ENCODE data around the gene FIBP. TPM values are rescaled to one million over a fixed set of nuclear protein-coding genes. Genes with fewer than 3 reads are reported as not detected.

Gene FIBP
- total and polyA plus RNA-seq, 2 of the 8 experiments (the other 6 are each of a cell fraction or from before 2014, with no cell fraction given): 74.3 to 173 TPM

- no peak for TF ChIP-seq CTCF (IDR thresholded peaks at IDR 0.05; ENCODE audit: control extremely low read depth in 1 of 3, insufficient read depth in 1 of 3, low read depth in 1 of 3, low read length in 3 of 3)
- TF ChIP-seq TAF1 (IDR thresholded peaks at IDR 0.05; ENCODE audit: low read depth, low read length): no peak
- TF ChIP-seq ASH2L (IDR thresholded peaks at IDR 0.05; ENCODE audit: low read length): no peak
- peak; percentile 56; the same call in 1 of the 2 replicates for TF ChIP-seq KDM1A (IDR thresholded peaks at IDR 0.05; ENCODE audit: borderline replicate concordance, low read length)
- TF ChIP-seq JUND (IDR thresholded peaks at IDR 0.05; ENCODE audit: low read length): no peak
- TF ChIP-seq POLR2AphosphoS5 (IDR thresholded peaks at IDR 0.05; ENCODE audit: low read depth, low read length): peak; percentile 24; the same call in 1 of the 2 replicates
- TF ChIP-seq HDAC2 (IDR thresholded peaks at IDR 0.05; ENCODE audit: borderline replicate concordance in 1 of 2, low read depth in 2 of 2, low read length in 2 of 2): 0 out of 4 replicates have a peak, but pooled peaks of 1 of the 2 experiments have one; percentile 22
- TF ChIP-seq GABPA (IDR thresholded peaks at IDR 0.05; ENCODE audit: borderline replicate concordance, insufficient read depth, low read length): no peak
- TF ChIP-seq SP1 (IDR thresholded peaks at IDR 0.05; ENCODE audit: low read depth, low read length): no peak
Observed at GRCh38 chr11:65867284-65868071, 20.8 kb downstream of the FIBP start (continued).
